Smooth muscle cell (in vitro differentiated cells): ENCODE data around the gene FMNL1. TPM values are rescaled to one million over a fixed set of nuclear protein-coding genes. Genes with fewer than 3 reads are reported as not detected.

ENCODE experiments used
- DNase-seq: peaks from one replicate; lab custom pipeline; 2025; ENCODE audit not compliant: unreplicated experiment; lab: John Stamatoyannopoulos, UW
- H2AFZ ChIP-seq: fragments of 200-600 bp; sonication (generic); 2 replicates; pipeline ENCODE4 v1.6.0; 2016; ENCODE audit warnings: antibody characterized with exemption, low read depth, mild to moderate bottlenecking
- H3F3A ChIP-seq: fragments of 200-600 bp; sonication (generic); 2 replicates; pipeline ENCODE4 v1.6.0; 2017; ENCODE audit warnings: antibody characterized with exemption, low read depth
- H3K27ac ChIP-seq: fragments of 200-600 bp; sonication (generic); 2 replicates; pipeline ENCODE4 v1.5.1; 2016; ENCODE audit warnings: low read depth, mild to moderate bottlenecking
- H3K27me3 ChIP-seq: fragments of 200-600 bp; sonication (generic); 2 replicates; pipeline ENCODE4 v1.6.1; 2016; ENCODE audit warnings: low read depth, mild to moderate bottlenecking
- H3K36me3 ChIP-seq: fragments of 200-600 bp; sonication (generic); 2 replicates; pipeline ENCODE4 v1.5.1; 2016; ENCODE audit warnings: low read depth
- H3K4me1 ChIP-seq: fragments of 200-600 bp; sonication (generic); 2 replicates; pipeline ENCODE4 v1.5.1; 2016; ENCODE audit warnings: low read depth
- H3K4me2 ChIP-seq: fragments of 200-600 bp; sonication (generic); 2 replicates; pipeline ENCODE4 v1.6.0; 2016; ENCODE audit warnings: mild to moderate bottlenecking
- H3K4me3 ChIP-seq: fragments of 200-600 bp; sonication (generic); 2 replicates; pipeline ENCODE4 v1.5.1; 2016; ENCODE audit warnings: mild to moderate bottlenecking
- H3K79me2 ChIP-seq: fragments of 200-600 bp; sonication (generic); 2 replicates; pipeline ENCODE4 v1.6.0; 2016; ENCODE audit warnings: low read depth, mild to moderate bottlenecking
- H3K9ac ChIP-seq: fragments of 200-600 bp; sonication (generic); 2 replicates; pipeline ENCODE4 v1.6.0; 2016; ENCODE audit warnings: low read depth
- H3K9me3 ChIP-seq: fragments of 200-600 bp; sonication (generic); replicated peaks from 2 replicates; pipeline ENCODE4 v1.5.1; 2016; ENCODE audit warnings: low read depth
- H4K20me1 ChIP-seq: fragments of 200-600 bp; sonication (generic); 2 replicates; pipeline ENCODE4 v1.6.0; 2016; ENCODE audit warnings: low read depth
- WGBS: methylation state at CpG from one replicate; pipeline ENCODE4 v1.1.7; 2016; ENCODE audit warnings: low lambda C conversion rate; 5-methylcytosine and 5-hydroxymethylcytosine counted together
- polyA plus RNA-seq: library from polyadenylated mRNA; unstranded; fragments of >200 nt; fragmentation: Nextera tagmentation; extraction: Ambion mirVana; gene quantifications from 2 replicates; pipeline ENCODE4 v1.2.1, GENCODE V29; 2016
- total RNA-seq: library from RNA; depleted of rRNA; stranded (reverse); fragments of >200 nt; gene quantifications from 2 replicates; pipeline ENCODE4 v1.2.3, GENCODE V29; 2014
- TF ChIP-seq, protein P1 (sequence below): fragments of 200-600 bp; sonication (generic); IDR thresholded peaks from 2 replicates; pipeline ENCODE4 v1.5.1; 2017; ENCODE audit warnings: borderline replicate concordance, mild to moderate bottlenecking, antibody characterized with exemption; ENCODE audit not compliant: insufficient read depth, poor library complexity, severe bottlenecking

Gene FMNL1
- total and polyA plus RNA-seq, 2 experiments from 2014 or later, result 0.37 to 0.90 TPM

DNA sequence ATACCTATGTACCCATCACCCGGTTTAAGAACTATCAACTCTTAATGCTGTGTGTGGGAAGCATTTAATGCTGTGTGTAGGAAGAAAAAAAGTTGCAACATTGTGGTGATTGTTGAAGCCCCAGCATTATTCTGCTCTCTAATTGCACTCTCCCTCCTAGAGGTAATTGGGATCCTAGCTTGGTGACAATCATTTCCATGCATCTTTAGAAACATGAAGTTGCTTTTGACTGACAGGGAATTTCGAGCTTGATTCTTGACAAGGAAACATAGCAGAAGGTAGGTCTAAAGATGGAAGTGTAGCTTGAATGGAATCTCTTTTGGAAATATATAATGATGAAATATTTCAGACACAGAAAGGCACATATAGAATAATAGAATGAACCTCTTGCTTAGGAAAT, 32.7 kb upstream of the FMNL1 start:
- no peak overlapping the region for H3K4me3 ChIP-seq
- H3K9me3 ChIP-seq, result no peaks in the 10 kb centered on the region
- H3K27ac ChIP-seq, result no peak overlapping the region
- H3K4me1 ChIP-seq, result no peaks in the 10 kb centered on the region
- no peaks in the 10 kb centered on the region for H4K20me1 ChIP-seq
- no peak overlapping the region for H2AFZ ChIP-seq
- DNase-seq, result no peak
- no peaks in the 10 kb centered on the region for H3K79me2 ChIP-seq
- TF ChIP-seq, protein P1, sequence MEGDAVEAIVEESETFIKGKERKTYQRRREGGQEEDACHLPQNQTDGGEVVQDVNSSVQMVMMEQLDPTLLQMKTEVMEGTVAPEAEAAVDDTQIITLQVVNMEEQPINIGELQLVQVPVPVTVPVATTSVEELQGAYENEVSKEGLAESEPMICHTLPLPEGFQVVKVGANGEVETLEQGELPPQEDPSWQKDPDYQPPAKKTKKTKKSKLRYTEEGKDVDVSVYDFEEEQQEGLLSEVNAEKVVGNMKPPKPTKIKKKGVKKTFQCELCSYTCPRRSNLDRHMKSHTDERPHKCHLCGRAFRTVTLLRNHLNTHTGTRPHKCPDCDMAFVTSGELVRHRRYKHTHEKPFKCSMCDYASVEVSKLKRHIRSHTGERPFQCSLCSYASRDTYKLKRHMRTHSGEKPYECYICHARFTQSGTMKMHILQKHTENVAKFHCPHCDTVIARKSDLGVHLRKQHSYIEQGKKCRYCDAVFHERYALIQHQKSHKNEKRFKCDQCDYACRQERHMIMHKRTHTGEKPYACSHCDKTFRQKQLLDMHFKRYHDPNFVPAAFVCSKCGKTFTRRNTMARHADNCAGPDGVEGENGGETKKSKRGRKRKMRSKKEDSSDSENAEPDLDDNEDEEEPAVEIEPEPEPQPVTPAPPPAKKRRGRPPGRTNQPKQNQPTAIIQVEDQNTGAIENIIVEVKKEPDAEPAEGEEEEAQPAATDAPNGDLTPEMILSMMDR, result no peak
- H3K36me3 ChIP-seq, result no peaks in the 10 kb centered on the region
- WGBS, result 74% methylated on average over 2 of the region's 2 CpGs
- H3K9ac ChIP-seq, result no peak overlapping the region
- H3K27me3 ChIP-seq, result no peaks in the 10 kb centered on the region
- no peaks in the 10 kb centered on the region for H3F3A ChIP-seq
- no peak overlapping the region for H3K4me2 ChIP-seq

- H3K27me3 ChIP-seq, result no peaks in the 10 kb centered on the region
- no peaks in the 10 kb centered on the region for H3K79me2 ChIP-seq
- H3K4me2 ChIP-seq, result no peak overlapping the region
- 73% methylated on average over 11 of the region's 11 CpGs for WGBS
- H3K9me3 ChIP-seq, result no peaks in the 10 kb centered on the region
- no peak overlapping the region for H3K4me3 ChIP-seq
- no peaks in the 10 kb centered on the region for H4K20me1 ChIP-seq
- H3K9ac ChIP-seq, result no peak overlapping the region
- DNase-seq, result no peak
- TF ChIP-seq, protein P1, result no peak
- H3K4me1 ChIP-seq, result no peaks in the 10 kb centered on the region
- no peaks in the 10 kb centered on the region for H3F3A ChIP-seq
- H2AFZ ChIP-seq, result no peak overlapping the region
- H3K27ac ChIP-seq, result no peak overlapping the region
- H3K36me3 ChIP-seq, result no peaks in the 10 kb centered on the region
These were observed 31.0 kb upstream of the FMNL1 start for GRCh38 chr17:45190503-45191255.

- Histone ChIP-seq H4K20me1 (no peaks in the 10 kb centered on the region), H3K9ac (no peak overlapping the region), H3K36me3 (no peaks in the 10 kb centered on the region)
These were observed 26.3 kb upstream of the FMNL1 start for GRCh38 chr17:45195424-45195823.

More at GRCh38 chr17:45195424-45195823, 26.3 kb upstream of the FMNL1 start:
- Histone ChIP-seq H3K9me3 (no peaks in the 10 kb centered on the region), H3K79me2 (no peaks in the 10 kb centered on the region), H3K4me2 (no peak overlapping the region), H3F3A (no peaks in the 10 kb centered on the region), H3K4me3 (no peak overlapping the region), H3K27ac (no peak overlapping the region), H3K27me3 (no peaks in the 10 kb centered on the region), H2AFZ (no peak overlapping the region), H3K4me1 (peaks cover 7% of the 10 kb centered on the region)
- DNase-seq, result no peak
- TF ChIP-seq, protein P1, result no peak
